CD8-positive, alpha-beta memory T cell (primary cell): Measurements from ENCODE around the gene ZBTB46. TPM values are rescaled to one million over a fixed set of nuclear protein-coding genes. Genes with fewer than 3 reads are reported as not detected.

ENCODE experiments used
- CTCF ChIA-PET: fragments of 350-600 bp; sonication (Branson Sonifier 250); formaldehyde crosslinking; loops from one replicate; lab custom pipeline; 2021; ENCODE audit warnings: antibody characterized with exemption; lab: Charles Lee
- POLR2A ChIA-PET: fragments of 350-600 bp; sonication (Branson Sonifier 250); formaldehyde crosslinking; loops from one replicate; lab custom pipeline; 2021; ENCODE audit warnings: antibody characterized with exemption; lab: Charles Lee
- DNase-seq, 5 donors: peaks; one replicate each; pipeline versions ENCODE4 v3.0.0 to v3.0.0-alpha.2; 2020 to 2022; ENCODE audit warnings: mixed read lengths in 1 of 5
- H3K27ac ChIP-seq: one replicate; pipeline ENCODE4 v1.7.0; 2013; ENCODE audit warnings: low read depth, mild to moderate bottlenecking, low read length, moderate library complexity
- H3K27me3 ChIP-seq: 2 replicates; pipeline ENCODE4 v1.7.0; 2013; ENCODE audit warnings: low read length, mild to moderate bottlenecking; ENCODE audit not compliant: insufficient read depth, poor library complexity, severe bottlenecking
- H3K36me3 ChIP-seq: 2 replicates; pipeline ENCODE4 v1.7.0; 2013; ENCODE audit warnings: mild to moderate bottlenecking, low read length, moderate library complexity; ENCODE audit not compliant: insufficient read depth
- H3K4me1 ChIP-seq: 2 replicates; pipeline ENCODE4 v1.7.0; 2013; ENCODE audit warnings: mild to moderate bottlenecking, low read length, moderate library complexity; ENCODE audit not compliant: insufficient read depth
- H3K4me3 ChIP-seq: 2 replicates; pipeline ENCODE4 v1.7.0; 2013; ENCODE audit warnings: mild to moderate bottlenecking, low read length
- H3K9me3 ChIP-seq: 2 replicates; pipeline ENCODE4 v1.7.0; 2013; ENCODE audit warnings: mild to moderate bottlenecking, low read length
- H3K27ac Mint-ChIP-seq, 8 donors: one replicate each; pipeline ENCODE4 v1.8.0; 2020 to 2021; ENCODE audit warnings: mixed read lengths in 8 of 8, mild to moderate bottlenecking in 6 of 8, inconsistent platforms in 3 of 8, moderate library complexity in 3 of 8
- H3K27me3 Mint-ChIP-seq, 2 donors: one replicate each; pipeline ENCODE4 v1.8.0; 2020 to 2021; ENCODE audit warnings: mixed read lengths in 2 of 2, mild to moderate bottlenecking in 1 of 2, moderate library complexity in 1 of 2
- H3K36me3 Mint-ChIP-seq, 3 donors: one replicate each; pipeline ENCODE4 v1.8.0; 2020 to 2021; ENCODE audit warnings: mixed read lengths in 3 of 3, inconsistent platforms in 1 of 3, mild to moderate bottlenecking in 1 of 3
- H3K4me1 Mint-ChIP-seq, 3 donors: one replicate each; pipeline ENCODE4 v1.8.0; 2020 to 2021; ENCODE audit warnings: mixed read lengths in 3 of 3, inconsistent platforms in 1 of 3, mild to moderate bottlenecking in 1 of 3
- H3K4me3 Mint-ChIP-seq, 7 donors: one replicate each; pipeline ENCODE4 v1.8.0; 2020 to 2021; ENCODE audit warnings: mixed read lengths in 7 of 7, mild to moderate bottlenecking in 6 of 7, moderate library complexity in 4 of 7, inconsistent platforms in 2 of 7
- H3K9me3 Mint-ChIP-seq, 5 donors: one replicate each; pipeline ENCODE4 v1.8.0; 2020 to 2022; ENCODE audit warnings: mixed read lengths in 5 of 5, mild to moderate bottlenecking in 3 of 5, moderate library complexity in 2 of 5, inconsistent platforms in 1 of 5
- polyA plus RNA-seq: library from polyadenylated mRNA; unstranded; fragments of 300-500 nt; fragmentation: Illumina TruSeq; gene quantifications from one replicate; pipeline ENCODE4 v1.2.3, GENCODE V29; 2021
- total RNA-seq, 2 experiments: library from RNA; stranded (reverse); gene quantifications; one replicate each; pipeline ENCODE4 v1.2.3, GENCODE V29; 2021

The ZBTB46 gene
- total and polyA plus RNA-seq, 3 experiments from 2014 or later = 0.08 to 0.39 (median 0.31) TPM

- peaks cover 0 to 2% (median 0%) of the 10 kb centered on the region in 5 donors for H3K9me3 Mint-ChIP-seq
- Histone ChIP-seq H3K4me3 (no peak overlapping the region), H3K36me3 (peaks cover 2% of the 10 kb centered on the region), H3K27me3 (no peaks in the 10 kb centered on the region), H3K4me1 (peaks cover 22% of the 10 kb centered on the region), H3K9me3 (no peaks in the 10 kb centered on the region), H3K27ac (no peak overlapping the region)
- CTCF ChIA-PET = no interaction called here
- peaks cover 0 to 15% (median 0%) of the 10 kb centered on the region in 3 donors for H3K36me3 Mint-ChIP-seq
- peak overlapping the region in 1 of 8 donors; percentile 71 for H3K27ac Mint-ChIP-seq
- H3K4me1 Mint-ChIP-seq = peaks cover 0 to 43% (median 5%) of the 10 kb centered on the region in 3 donors
- POLR2A ChIA-PET = interaction anchor here (1.5 kb wide), 1 partner anchor 18 kb away, joined by 3 read pairs; no protein-coding TSS in a partner anchor
- H3K4me3 Mint-ChIP-seq = no peak overlapping the region
- peak in 1 of 5 donors; percentile 43 for DNase-seq
- no peaks in the 10 kb centered on the region for H3K27me3 Mint-ChIP-seq
These were observed 131.4 kb downstream of the ZBTB46 start for GRCh38 chr20:63699466-63700198.

GRCh38 chr20:63698739-63699465, 132.2 kb downstream of the ZBTB46 start:
- no peak overlapping the region for H3K4me3 Mint-ChIP-seq
- H3K4me1 Mint-ChIP-seq = peaks cover 0 to 44% (median 5%) of the 10 kb centered on the region in 3 donors
- no peaks in the 10 kb centered on the region for H3K27me3 Mint-ChIP-seq
- Histone ChIP-seq H3K4me1 (peaks cover 22% of the 10 kb centered on the region), H3K9me3 (no peaks in the 10 kb centered on the region), H3K27ac (no peak overlapping the region), H3K36me3 (no peaks in the 10 kb centered on the region), H3K27me3 (no peaks in the 10 kb centered on the region), H3K4me3 (no peak overlapping the region)
- peaks cover 0 to 2% (median 0%) of the 10 kb centered on the region in 5 donors for H3K9me3 Mint-ChIP-seq
- ChIA-PET CTCF (interaction anchor here (0.9 to 1.2 kb wide), 2 partner anchors 9 to 14 kb away, joined by 4 to 5 read pairs; partner anchors contain the start of genes ARFRP1 and ZGPAT), POLR2A (interaction anchor here (0.5 to 1.5 kb wide), 5 partner anchors 9 to 83 kb away, joined by 3 to 6 read pairs (median 3); partner anchors contain the start of genes ARFRP1, LIME1 and ZGPAT)
- no peak overlapping the region for H3K27ac Mint-ChIP-seq
- H3K36me3 Mint-ChIP-seq = peaks cover 0 to 9% (median 0%) of the 10 kb centered on the region in 3 donors
- peak in 1 of 5 donors; percentile 56 for DNase-seq

- Histone ChIP-seq H3K4me3 (no peak overlapping the region), H3K9me3 (no peaks in the 10 kb centered on the region), H3K27me3 (no peaks in the 10 kb centered on the region), H3K36me3 (no peaks in the 10 kb centered on the region), H3K27ac (no peak overlapping the region), H3K4me1 (peaks cover 22% of the 10 kb centered on the region)
- peaks cover 0 to 4% (median 0%) of the 10 kb centered on the region in 5 donors for H3K9me3 Mint-ChIP-seq
- peak in 1 of 5 donors; percentile 45 for DNase-seq
- peaks cover 0 to 2% of the 10 kb centered on the region in 2 donors for H3K27me3 Mint-ChIP-seq
- H3K27ac Mint-ChIP-seq = peak overlapping the region in 1 of 8 donors; percentile 63
- peaks cover 0 to 47% (median 7%) of the 10 kb centered on the region in 3 donors for H3K4me1 Mint-ChIP-seq
- peak overlapping the region in 2 of 7 donors; percentile 15 to 72 for H3K4me3 Mint-ChIP-seq
- ChIA-PET POLR2A (interaction anchor here (0.6 to 1.2 kb wide), 3 partner anchors 9 to 84 kb away, joined by 3 to 6 read pairs (median 4); partner anchors contain the start of genes ARFRP1, LIME1 and ZGPAT), CTCF (interaction anchor here (0.8 to 1.3 kb wide), 4 partner anchors 9 to 39 kb away, joined by 3 to 8 read pairs (median 4); partner anchors contain the start of genes ARFRP1, LIME1 and ZGPAT)
- H3K36me3 Mint-ChIP-seq = peaks cover 0 to 8% (median 0%) of the 10 kb centered on the region in 3 donors
These were observed 133.1 kb downstream of the ZBTB46 start for GRCh38 chr20:63697868-63698545.

GRCh38 chr20:63697357-63697867, 133.7 kb downstream of the ZBTB46 start:
- Mint-ChIP-seq H3K9me3 (peaks cover 0 to 5% (median 0%) of the 10 kb centered on the region in 5 donors), H3K27ac (peak overlapping the region in 1 of 8 donors; percentile 17), H3K27me3 (peaks cover 0 to 4% of the 10 kb centered on the region in 2 donors), H3K4me1 (peaks cover 0 to 47% (median 7%) of the 10 kb centered on the region in 3 donors), H3K36me3 (peaks cover 0 to 8% (median 0%) of the 10 kb centered on the region in 3 donors), H3K4me3 (peak overlapping the region in 3 of 7 donors; percentile 37 to 69 (median 37))
- H3K4me1 ChIP-seq = peaks cover 22% of the 10 kb centered on the region
- no peaks in the 10 kb centered on the region for H3K9me3 ChIP-seq
- H3K36me3 ChIP-seq = no peaks in the 10 kb centered on the region
- H3K4me3 ChIP-seq = no peak overlapping the region
- no peaks in the 10 kb centered on the region for H3K27me3 ChIP-seq
- H3K27ac ChIP-seq = no peak overlapping the region
- ChIA-PET POLR2A (interaction anchor here (0.6 kb wide), 1 partner anchor 28 kb away, joined by 3 read pairs; no protein-coding TSS in a partner anchor), CTCF (interaction anchor here (0.8 to 1.3 kb wide), 2 partner anchors 10 to 39 kb away, joined by 3 to 8 read pairs; partner anchors contain the start of genes ARFRP1, LIME1 and ZGPAT)
- peak in 1 of 5 donors; percentile 45 for DNase-seq

GRCh38 chr20:63696628-63697356, 134.3 kb downstream of the ZBTB46 start, which contains the start of gene TNFRSF6B:
TNFRSF6B (plus strand) TSS chr20:63696652; CDS start chr20:63696768, 116 bp downstream.
- POLR2A ChIA-PET = interaction anchor here (0.6 kb wide), 1 partner anchor 29 kb away, joined by 3 read pairs; no protein-coding TSS in a partner anchor
- H3K4me3 Mint-ChIP-seq = peak within 1 kb of the TSS in 6 of 7 donors; percentile 24 to 69 (median 37)
- H3K27me3 Mint-ChIP-seq = peaks cover 0 to 5% of the 10 kb centered on the region in 2 donors
- peak within 1 kb of the TSS in 3 of 8 donors; percentile 17 to 56 (median 39) for H3K27ac Mint-ChIP-seq
- Histone ChIP-seq H3K4me3 (no peak within 1 kb of the TSS), H3K27me3 (no peaks in the 10 kb centered on the region), H3K9me3 (no peaks in the 10 kb centered on the region), H3K4me1 (peaks cover 22% of the 10 kb centered on the region), H3K27ac (no peak within 1 kb of the TSS), H3K36me3 (no peaks in the 10 kb centered on the region)
- peaks cover 0 to 42% (median 6%) of the 10 kb centered on the region in 3 donors for H3K4me1 Mint-ChIP-seq
- H3K36me3 Mint-ChIP-seq = peaks cover 0 to 4% (median 0%) of the 10 kb centered on the region in 3 donors
- H3K9me3 Mint-ChIP-seq = peaks cover 0 to 5% (median 0%) of the 10 kb centered on the region in 5 donors
- CTCF ChIA-PET = interaction anchor here (1.1 to 1.3 kb wide), 2 partner anchors 10 to 89 kb away, joined by 3 to 8 read pairs; partner anchors contain the start of genes ARFRP1 and ZGPAT
- peak in 2 of 5 donors; percentile 37 to 47 for DNase-seq

GRCh38 chr20:63696306-63696627, 134.8 kb downstream of the ZBTB46 start:
- no peaks in the 10 kb centered on the region for H3K36me3 ChIP-seq
- H3K27ac ChIP-seq = no peak overlapping the region
- peak in 3 of 5 donors; percentile 21 to 67 (median 63) for DNase-seq
- no peak overlapping the region for H3K4me3 ChIP-seq
- Mint-ChIP-seq H3K27ac (peak overlapping the region in 2 of 8 donors; percentile 39 to 56), H3K4me1 (peaks cover 0 to 45% (median 6%) of the 10 kb centered on the region in 3 donors), H3K4me3 (peak overlapping the region in 6 of 7 donors; percentile 13 to 45 (median 32)), H3K27me3 (peaks cover 0 to 7% of the 10 kb centered on the region in 2 donors), H3K9me3 (peaks cover 0 to 5% (median 0%) of the 10 kb centered on the region in 5 donors), H3K36me3 (peaks cover 0 to 4% (median 0%) of the 10 kb centered on the region in 3 donors)
- ChIA-PET CTCF (interaction anchor here (1.1 kb wide), 1 partner anchor 89 kb away, joined by 3 read pairs; no protein-coding TSS in a partner anchor), POLR2A (interaction anchor here (1.1 kb wide), 1 partner anchor 12 kb away, joined by 3 read pairs; the partner anchor contains the start of genes ARFRP1 and ZGPAT)
- H3K4me1 ChIP-seq = peaks cover 17% of the 10 kb centered on the region
- no peaks in the 10 kb centered on the region for H3K27me3 ChIP-seq
- no peaks in the 10 kb centered on the region for H3K9me3 ChIP-seq
